Epithelial cell of proximal tubule (primary cell): ENCODE data around the gene EXOC5. TPM values are rescaled to one million over a fixed set of nuclear protein-coding genes. Genes with fewer than 3 reads are reported as not detected.
"Not testable (repeated sequence)": the region's sequence is repeated elsewhere in the genome, so short reads cannot be mapped to it uniquely, and the experiment has no call there.

Experiments
- DNase-seq: peaks from one replicate; pipeline ENCODE4 v3.0.0-alpha.2; 2011; ENCODE audit warnings: low read depth
- H3K4me3 ChIP-seq: 2 replicates; pipeline ENCODE4 v1.5.1; 2011; ENCODE audit warnings: low read depth, mild to moderate bottlenecking, low read length
- total RNA-seq: library from RNA; depleted of rRNA; stranded (reverse); fragments of >200 nt; gene quantifications from 2 replicates; pipeline ENCODE4 v1.2.3, GENCODE V29; 2015
- TF ChIP-seq, protein P1 (sequence below): conservative IDR thresholded peaks from 2 replicates; pipeline ENCODE4 v1.5.1; 2012; ENCODE audit warnings: low read depth, mild to moderate bottlenecking, low read length

Gene EXOC5
- total RNA-seq, 1 donor from 2014 or later = 43.8 TPM

DNA sequence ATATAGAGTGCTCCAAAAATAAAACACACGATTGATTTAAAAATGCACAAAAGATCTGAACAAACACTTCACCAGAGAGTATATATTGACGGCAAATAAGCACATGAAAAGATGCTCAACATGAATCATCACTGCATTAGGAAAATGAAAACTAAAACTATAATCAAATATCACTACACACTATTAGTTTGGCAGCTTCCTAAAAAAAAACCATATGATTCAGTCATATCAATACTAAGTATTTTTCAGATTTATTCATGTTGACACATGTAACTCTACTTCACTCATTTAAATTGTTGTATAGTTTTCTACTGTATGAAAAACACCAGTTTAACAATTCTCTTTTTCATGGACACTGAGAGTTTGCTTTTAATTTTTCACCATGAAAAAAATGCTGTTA, 41.6 kb downstream of the EXOC5 start:
- DNase-seq = no peak
- TF ChIP-seq, protein P1, sequence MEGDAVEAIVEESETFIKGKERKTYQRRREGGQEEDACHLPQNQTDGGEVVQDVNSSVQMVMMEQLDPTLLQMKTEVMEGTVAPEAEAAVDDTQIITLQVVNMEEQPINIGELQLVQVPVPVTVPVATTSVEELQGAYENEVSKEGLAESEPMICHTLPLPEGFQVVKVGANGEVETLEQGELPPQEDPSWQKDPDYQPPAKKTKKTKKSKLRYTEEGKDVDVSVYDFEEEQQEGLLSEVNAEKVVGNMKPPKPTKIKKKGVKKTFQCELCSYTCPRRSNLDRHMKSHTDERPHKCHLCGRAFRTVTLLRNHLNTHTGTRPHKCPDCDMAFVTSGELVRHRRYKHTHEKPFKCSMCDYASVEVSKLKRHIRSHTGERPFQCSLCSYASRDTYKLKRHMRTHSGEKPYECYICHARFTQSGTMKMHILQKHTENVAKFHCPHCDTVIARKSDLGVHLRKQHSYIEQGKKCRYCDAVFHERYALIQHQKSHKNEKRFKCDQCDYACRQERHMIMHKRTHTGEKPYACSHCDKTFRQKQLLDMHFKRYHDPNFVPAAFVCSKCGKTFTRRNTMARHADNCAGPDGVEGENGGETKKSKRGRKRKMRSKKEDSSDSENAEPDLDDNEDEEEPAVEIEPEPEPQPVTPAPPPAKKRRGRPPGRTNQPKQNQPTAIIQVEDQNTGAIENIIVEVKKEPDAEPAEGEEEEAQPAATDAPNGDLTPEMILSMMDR = no peak
- no peak overlapping the region for H3K4me3 ChIP-seq

DNA sequence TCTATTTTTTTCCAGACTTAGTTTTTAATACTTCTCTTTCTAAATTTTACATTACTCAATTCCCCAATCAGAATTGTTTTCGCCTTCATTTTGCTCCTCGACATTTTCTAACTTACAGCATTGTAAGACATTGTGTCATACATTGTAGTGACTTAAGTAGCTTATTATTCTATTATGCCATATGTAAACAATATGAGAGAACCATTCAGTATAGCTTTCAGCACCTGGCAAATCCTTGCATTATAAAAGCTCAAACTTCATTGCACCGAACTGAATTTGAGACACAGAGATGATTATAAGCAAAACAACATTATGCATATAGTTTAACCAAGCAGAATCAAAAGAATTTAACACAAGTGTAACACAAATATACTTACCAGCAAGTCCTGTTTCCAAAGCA, 46.8 kb downstream of the EXOC5 start:
- H3K4me3 ChIP-seq = no peak overlapping the region
- DNase-seq = no peak
- TF ChIP-seq, protein P1 = no peak

DNA sequence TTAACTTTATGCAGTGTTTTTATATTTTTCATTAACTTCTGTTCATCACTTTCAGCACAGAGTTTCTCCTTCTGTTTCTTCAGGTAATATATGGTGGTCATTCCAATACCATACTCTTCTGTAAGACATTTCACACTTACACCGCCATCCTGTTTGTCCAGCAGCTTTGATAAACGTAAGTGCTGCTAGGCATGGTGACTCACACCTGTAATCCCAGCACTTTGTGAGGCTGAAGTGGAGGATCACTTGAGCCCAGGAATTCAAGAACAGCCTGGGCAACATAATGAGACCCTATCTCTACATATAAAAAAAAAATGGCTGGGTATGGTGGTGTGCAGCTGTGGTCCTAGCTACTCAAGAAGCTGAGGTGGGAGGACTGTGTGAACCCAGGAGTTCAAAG, 55.8 kb downstream of the EXOC5 start:
- H3K4me3 ChIP-seq = no peak overlapping the region
- TF ChIP-seq, protein P1 = no peak
- no peak for DNase-seq

DNA sequence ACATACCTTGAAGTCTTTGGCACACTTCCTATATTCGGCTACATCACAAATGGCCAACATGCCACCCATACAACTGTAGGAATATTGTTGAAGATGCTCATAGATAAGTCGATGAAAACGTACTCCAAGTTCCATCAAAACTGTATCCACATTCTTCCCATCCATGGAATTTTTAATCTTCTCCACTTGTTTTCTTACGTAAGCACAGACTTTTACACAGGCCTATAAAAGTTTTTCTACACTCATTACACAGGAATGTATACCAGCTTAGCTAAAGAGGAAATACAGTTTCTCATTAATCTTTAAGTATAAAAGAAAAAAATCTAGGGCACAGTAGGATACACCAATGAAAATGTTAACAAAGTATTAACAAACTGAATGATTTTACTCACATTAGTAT, 59.1 kb downstream of the EXOC5 start:
- H3K4me3 ChIP-seq = no peak overlapping the region
- TF ChIP-seq, protein P1 = no peak
- DNase-seq = no peak

DNA sequence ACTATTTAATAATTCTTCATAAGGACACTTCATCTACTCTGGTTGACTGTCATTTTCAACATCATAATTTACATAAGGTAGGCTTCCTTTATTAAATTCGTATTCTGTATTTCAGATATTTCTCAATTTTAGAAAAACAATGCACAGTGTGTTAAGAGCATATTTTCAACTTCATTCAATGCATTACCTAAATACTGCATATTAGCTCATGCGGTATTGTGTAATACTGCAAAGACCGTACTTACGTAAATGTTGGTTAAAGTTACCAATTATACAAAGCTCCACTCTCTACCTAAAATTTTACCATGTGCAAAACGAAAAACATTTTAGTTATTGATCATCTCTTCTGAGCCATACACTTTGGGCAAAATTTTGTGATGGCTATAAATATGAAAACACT, 62.8 kb downstream of the EXOC5 start:
- no peak for DNase-seq
- TF ChIP-seq, protein P1 = no peak
- H3K4me3 ChIP-seq = no peak overlapping the region

DNA sequence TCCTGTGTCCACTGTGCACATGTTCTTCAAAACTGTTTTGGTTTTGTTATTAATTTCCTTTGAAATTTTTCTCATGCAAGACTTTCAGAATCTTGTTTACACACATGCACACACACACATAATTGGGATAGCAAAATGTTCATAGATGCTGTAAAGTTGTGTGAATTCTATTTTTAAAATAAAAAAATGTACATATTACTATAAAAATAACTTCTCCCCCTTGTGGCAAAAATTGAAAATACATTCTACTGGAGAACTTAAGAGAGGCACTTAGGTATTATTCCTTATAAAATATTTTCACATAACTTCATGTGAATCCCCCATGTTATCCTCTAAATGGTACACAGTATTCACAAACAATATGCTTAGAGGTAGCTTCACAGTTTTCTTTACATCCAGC, 66.0 kb downstream of the EXOC5 start:
- DNase-seq = not testable (repeated sequence)
- TF ChIP-seq, protein P1 = peak; percentile 16

DNA sequence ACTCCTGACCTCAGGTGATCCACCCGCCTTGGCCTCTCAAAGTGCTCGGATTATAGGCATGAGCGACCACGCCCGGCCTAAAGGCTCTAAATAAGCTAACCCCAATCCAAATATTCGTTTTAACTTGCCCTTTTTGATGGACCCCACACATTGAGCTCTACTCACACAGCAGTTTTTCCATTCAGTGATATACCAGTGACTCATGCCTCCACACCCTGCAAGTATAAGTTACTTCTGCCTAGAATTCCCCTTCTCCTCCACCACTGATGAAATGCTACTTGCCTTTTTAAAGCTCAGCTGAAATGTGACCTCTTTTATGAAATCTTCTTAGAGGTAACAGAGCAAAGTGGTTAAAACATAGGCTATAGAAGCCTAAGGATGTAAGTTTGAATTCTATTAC, 68.8 kb downstream of the EXOC5 start:
- no peak for DNase-seq
- TF ChIP-seq, protein P1 = no peak
- no peak overlapping the region for H3K4me3 ChIP-seq

More for the DNA sequence above, 66.0 kb downstream of the EXOC5 start:
- H3K4me3 ChIP-seq = not testable (repeated sequence)
